ENCODE results near the gene MIF4GD. TPM values are rescaled to one million over a fixed set of nuclear protein-coding genes. Genes with fewer than 3 reads are reported as not detected.

The MIF4GD gene
- total RNA-seq, 1 experiment from 2014 or later, result 21.6 TPM

- TF ChIP-seq, protein P1, sequence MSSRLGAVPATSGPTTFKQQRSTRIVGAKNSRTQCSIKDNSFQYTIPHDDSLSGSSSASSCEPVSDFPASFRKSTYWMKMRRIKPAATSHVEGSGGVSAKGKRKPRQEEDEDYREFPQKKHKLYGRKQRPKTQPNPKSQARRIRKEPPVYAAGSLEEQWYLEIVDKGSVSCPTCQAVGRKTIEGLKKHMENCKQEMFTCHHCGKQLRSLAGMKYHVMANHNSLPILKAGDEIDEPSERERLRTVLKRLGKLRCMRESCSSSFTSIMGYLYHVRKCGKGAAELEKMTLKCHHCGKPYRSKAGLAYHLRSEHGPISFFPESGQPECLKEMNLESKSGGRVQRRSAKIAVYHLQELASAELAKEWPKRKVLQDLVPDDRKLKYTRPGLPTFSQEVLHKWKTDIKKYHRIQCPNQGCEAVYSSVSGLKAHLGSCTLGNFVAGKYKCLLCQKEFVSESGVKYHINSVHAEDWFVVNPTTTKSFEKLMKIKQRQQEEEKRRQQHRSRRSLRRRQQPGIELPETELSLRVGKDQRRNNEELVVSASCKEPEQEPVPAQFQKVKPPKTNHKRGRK (CRISPR knock-in tag; IDR thresholded peaks at IDR 0.05; ENCODE audit: borderline replicate concordance), result no peak
- TF ChIP-seq JAZF1 (CRISPR knock-in tag; IDR thresholded peaks at IDR 0.05), result no peak
- no peak for TF ChIP-seq GTF2I (CRISPR knock-in tag; conservative IDR thresholded peaks at IDR 0.05)
- peak; percentile 56; the same call in 1 of the 2 replicates for TF ChIP-seq ETV6 (CRISPR knock-in tag; IDR thresholded peaks at IDR 0.05)
- TF ChIP-seq ESRRA (CRISPR knock-in tag; IDR thresholded peaks at IDR 0.05; ENCODE audit: borderline replicate concordance), result no peak
- TF ChIP-seq, protein P2, sequence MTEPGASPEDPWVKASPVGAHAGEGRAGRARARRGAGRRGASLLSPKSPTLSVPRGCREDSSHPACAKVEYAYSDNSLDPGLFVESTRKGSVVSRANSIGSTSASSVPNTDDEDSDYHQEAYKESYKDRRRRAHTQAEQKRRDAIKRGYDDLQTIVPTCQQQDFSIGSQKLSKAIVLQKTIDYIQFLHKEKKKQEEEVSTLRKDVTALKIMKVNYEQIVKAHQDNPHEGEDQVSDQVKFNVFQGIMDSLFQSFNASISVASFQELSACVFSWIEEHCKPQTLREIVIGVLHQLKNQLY (CRISPR knock-in tag; IDR thresholded peaks at IDR 0.05), result no peak
- TF ChIP-seq ZNF396 (CRISPR knock-in tag; IDR thresholded peaks at IDR 0.05; ENCODE audit: borderline replicate concordance), result no peak
- TF ChIP-seq SMAD4 (CRISPR knock-in tag; IDR thresholded peaks at IDR 0.05), result no peak
- TF ChIP-seq, protein P3, sequence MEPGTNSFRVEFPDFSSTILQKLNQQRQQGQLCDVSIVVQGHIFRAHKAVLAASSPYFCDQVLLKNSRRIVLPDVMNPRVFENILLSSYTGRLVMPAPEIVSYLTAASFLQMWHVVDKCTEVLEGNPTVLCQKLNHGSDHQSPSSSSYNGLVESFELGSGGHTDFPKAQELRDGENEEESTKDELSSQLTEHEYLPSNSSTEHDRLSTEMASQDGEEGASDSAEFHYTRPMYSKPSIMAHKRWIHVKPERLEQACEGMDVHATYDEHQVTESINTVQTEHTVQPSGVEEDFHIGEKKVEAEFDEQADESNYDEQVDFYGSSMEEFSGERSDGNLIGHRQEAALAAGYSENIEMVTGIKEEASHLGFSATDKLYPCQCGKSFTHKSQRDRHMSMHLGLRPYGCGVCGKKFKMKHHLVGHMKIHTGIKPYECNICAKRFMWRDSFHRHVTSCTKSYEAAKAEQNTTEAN (CRISPR knock-in tag; IDR thresholded peaks at IDR 0.05), result 0 out of 2 replicates have a peak, but pooled peaks have one; percentile 71
- peak; percentile 82 for TF ChIP-seq FOXK1 (CRISPR knock-in tag; IDR thresholded peaks at IDR 0.05)
- no peak for TF ChIP-seq SOX15 (CRISPR knock-in tag; IDR thresholded peaks at IDR 0.05)
- no peak for TF ChIP-seq STAT6 (CRISPR knock-in tag; conservative IDR thresholded peaks at IDR 0.05; ENCODE audit: low read depth)
- TF ChIP-seq, protein P4, sequence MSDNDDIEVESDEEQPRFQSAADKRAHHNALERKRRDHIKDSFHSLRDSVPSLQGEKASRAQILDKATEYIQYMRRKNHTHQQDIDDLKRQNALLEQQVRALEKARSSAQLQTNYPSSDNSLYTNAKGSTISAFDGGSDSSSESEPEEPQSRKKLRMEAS (CRISPR knock-in tag; IDR thresholded peaks at IDR 0.05), result peak; percentile 61
- no peak for TF ChIP-seq NR2C2 (CRISPR knock-in tag; IDR thresholded peaks at IDR 0.05)
- TF ChIP-seq RORB (CRISPR knock-in tag; IDR thresholded peaks at IDR 0.05), result no peak
- TF ChIP-seq ZNF416 (CRISPR knock-in tag; IDR thresholded peaks at IDR 0.05), result no peak
- no peak for TF ChIP-seq CREB1 (CRISPR knock-in tag; IDR thresholded peaks at IDR 0.05)
- TF ChIP-seq ELF4 (CRISPR knock-in tag; IDR thresholded peaks at IDR 0.05; ENCODE audit: low read depth), result 0 out of 2 replicates have a peak, but pooled peaks have one; percentile 56
- TF ChIP-seq, protein P5, sequence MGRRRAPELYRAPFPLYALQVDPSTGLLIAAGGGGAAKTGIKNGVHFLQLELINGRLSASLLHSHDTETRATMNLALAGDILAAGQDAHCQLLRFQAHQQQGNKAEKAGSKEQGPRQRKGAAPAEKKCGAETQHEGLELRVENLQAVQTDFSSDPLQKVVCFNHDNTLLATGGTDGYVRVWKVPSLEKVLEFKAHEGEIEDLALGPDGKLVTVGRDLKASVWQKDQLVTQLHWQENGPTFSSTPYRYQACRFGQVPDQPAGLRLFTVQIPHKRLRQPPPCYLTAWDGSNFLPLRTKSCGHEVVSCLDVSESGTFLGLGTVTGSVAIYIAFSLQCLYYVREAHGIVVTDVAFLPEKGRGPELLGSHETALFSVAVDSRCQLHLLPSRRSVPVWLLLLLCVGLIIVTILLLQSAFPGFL (CRISPR knock-in tag; IDR thresholded peaks at IDR 0.05; ENCODE audit: borderline replicate concordance), result no peak
- TF ChIP-seq MXD4 (CRISPR knock-in tag; IDR thresholded peaks at IDR 0.05; ENCODE audit: borderline replicate concordance), result no peak
- TF ChIP-seq CREM (CRISPR knock-in tag; IDR thresholded peaks at IDR 0.05), result no peak; the same call in 1 of the 2 replicates
- no peak for TF ChIP-seq ZNF138 (CRISPR knock-in tag; conservative IDR thresholded peaks at IDR 0.05)
- TF ChIP-seq NR1H2 (CRISPR knock-in tag; IDR thresholded peaks at IDR 0.05), result no peak
- TF ChIP-seq NFATC4 (CRISPR knock-in tag; IDR thresholded peaks at IDR 0.05), result no peak
- no peak for TF ChIP-seq CDX4 (CRISPR knock-in tag; IDR thresholded peaks at IDR 0.05; ENCODE audit: borderline replicate concordance)
- TF ChIP-seq ATF6 (CRISPR knock-in tag; IDR thresholded peaks at IDR 0.05), result no peak
- no peak for TF ChIP-seq PRRX2 (CRISPR knock-in tag; IDR thresholded peaks at IDR 0.05)
- TF ChIP-seq ZNF219 (CRISPR knock-in tag; IDR thresholded peaks at IDR 0.05; ENCODE audit: borderline replicate concordance), result no peak
- no peak; the same call in 1 of the 2 replicates for TF ChIP-seq SMAD3 (CRISPR knock-in tag; IDR thresholded peaks at IDR 0.05; ENCODE audit: borderline replicate concordance)
- no peak for TF ChIP-seq ZNF671 (CRISPR knock-in tag; IDR thresholded peaks at IDR 0.05)
Observed at GRCh38 chr17:75289115-75289831, 18.2 kb upstream of the MIF4GD start, which contains the start of gene SLC25A19 (continued).
